ENCODE results near the gene LAPTM5.
"Not testable (repeated sequence)": the region's sequence is repeated elsewhere in the genome, so short reads cannot be mapped to it uniquely, and the experiment has no call there.

Gene LAPTM5

GRCh38 chr1:30692201-30692947, 65.2 kb downstream of the LAPTM5 start:
- H3K4me1 ChIP-seq (ENCODE audit: control insufficient read depth, insufficient read depth, low read length) = peaks cover 21% of the 10 kb centered on the region
- no peaks in the 10 kb centered on the region for H3K9me3 ChIP-seq (ENCODE audit: control insufficient read depth, low read length)
- no peak overlapping the region for H3K9ac ChIP-seq (ENCODE audit: low read length)
- no peaks in the 10 kb centered on the region for H3K27me3 ChIP-seq (replicated peaks; ENCODE audit: control insufficient read depth, insufficient read depth, low read length)
- no peak for DNase-seq (ENCODE audit: low read depth)
- no peaks in the 10 kb centered on the region for H3K36me3 ChIP-seq (ENCODE audit: control insufficient read depth, insufficient read depth, low read length, severe bottlenecking)
- no peak overlapping the region for H3K4me3 ChIP-seq (ENCODE audit: low read length)

GRCh38 chr1:30691480-30691879, 66.1 kb downstream of the LAPTM5 start:
- H3K27me3 ChIP-seq (replicated peaks; ENCODE audit: control insufficient read depth, insufficient read depth, low read length) = no peaks in the 10 kb centered on the region

GRCh38 chr1:30689901-30690645, 67.5 kb downstream of the LAPTM5 start:
- no peak for DNase-seq (ENCODE audit: low read depth)
- Histone ChIP-seq H3K9me3 (ENCODE audit: control insufficient read depth, low read length) (no peaks in the 10 kb centered on the region), H3K9ac (ENCODE audit: low read length) (no peak overlapping the region), H3K4me1 (ENCODE audit: control insufficient read depth, insufficient read depth, low read length) (peaks cover 10% of the 10 kb centered on the region), H3K27me3 (replicated peaks; ENCODE audit: control insufficient read depth, insufficient read depth, low read length) (no peaks in the 10 kb centered on the region), H3K36me3 (ENCODE audit: control insufficient read depth, insufficient read depth, low read length, severe bottlenecking) (no peaks in the 10 kb centered on the region), H3K4me3 (ENCODE audit: low read length) (no peak overlapping the region)

More at GRCh38 chr1:30691480-30691879, 66.1 kb downstream of the LAPTM5 start:
- DNase-seq (ENCODE audit: low read depth) = no peak
- H3K9me3 ChIP-seq (ENCODE audit: control insufficient read depth, low read length) = no peaks in the 10 kb centered on the region
- H3K4me1 ChIP-seq (ENCODE audit: control insufficient read depth, insufficient read depth, low read length) = peaks cover 19% of the 10 kb centered on the region
- no peak overlapping the region for H3K4me3 ChIP-seq (ENCODE audit: low read length)
- no peaks in the 10 kb centered on the region for H3K36me3 ChIP-seq (ENCODE audit: control insufficient read depth, insufficient read depth, low read length, severe bottlenecking)
- no peak overlapping the region for H3K9ac ChIP-seq (ENCODE audit: low read length)

GRCh38 chr1:30688920-30689794, 68.4 kb downstream of the LAPTM5 start:
- Histone ChIP-seq H3K4me3 (ENCODE audit: low read length) (no peak overlapping the region), H3K36me3 (ENCODE audit: control insufficient read depth, insufficient read depth, low read length, severe bottlenecking) (no peaks in the 10 kb centered on the region), H3K9ac (ENCODE audit: low read length) (no peak overlapping the region), H3K4me1 (ENCODE audit: control insufficient read depth, insufficient read depth, low read length) (peaks cover 5% of the 10 kb centered on the region), H3K27me3 (replicated peaks; ENCODE audit: control insufficient read depth, insufficient read depth, low read length) (peaks cover 8% of the 10 kb centered on the region), H3K9me3 (ENCODE audit: control insufficient read depth, low read length) (no peaks in the 10 kb centered on the region)
- DNase-seq (ENCODE audit: low read depth) = no peak

GRCh38 chr1:30688516-30688915, 69.1 kb downstream of the LAPTM5 start:
- not testable (repeated sequence) for H3K9ac ChIP-seq (ENCODE audit: low read length); H3K4me3 ChIP-seq (ENCODE audit: low read length); H3K36me3 ChIP-seq (ENCODE audit: control insufficient read depth, insufficient read depth, low read length, severe bottlenecking); H3K27me3 ChIP-seq (replicated peaks; ENCODE audit: control insufficient read depth, insufficient read depth, low read length); DNase-seq (ENCODE audit: low read depth); H3K4me1 ChIP-seq (ENCODE audit: control insufficient read depth, insufficient read depth, low read length); H3K9me3 ChIP-seq (ENCODE audit: control insufficient read depth, low read length)

GRCh38 chr1:30687886-30688285, 69.7 kb downstream of the LAPTM5 start:
- Histone ChIP-seq H3K4me1 (ENCODE audit: control insufficient read depth, insufficient read depth, low read length) (peaks cover 5% of the 10 kb centered on the region), H3K27me3 (replicated peaks; ENCODE audit: control insufficient read depth, insufficient read depth, low read length) (peaks cover 8% of the 10 kb centered on the region), H3K9ac (ENCODE audit: low read length) (no peak overlapping the region), H3K36me3 (ENCODE audit: control insufficient read depth, insufficient read depth, low read length, severe bottlenecking) (no peaks in the 10 kb centered on the region), H3K9me3 (ENCODE audit: control insufficient read depth, low read length) (no peaks in the 10 kb centered on the region), H3K4me3 (ENCODE audit: low read length) (no peak overlapping the region)
- no peak for DNase-seq (ENCODE audit: low read depth)

- peaks cover 8% of the 10 kb centered on the region for H3K27me3 ChIP-seq (replicated peaks; ENCODE audit: control insufficient read depth, insufficient read depth, low read length)
Observed at GRCh38 chr1:30686236-30686935, 71.2 kb downstream of the LAPTM5 start.

GRCh38 chr1:30685796-30686165, 71.8 kb downstream of the LAPTM5 start:
- DNase-seq (ENCODE audit: low read depth) = no peak
- H3K27me3 ChIP-seq (replicated peaks; ENCODE audit: control insufficient read depth, insufficient read depth, low read length) = peaks cover 8% of the 10 kb centered on the region
- no peaks in the 10 kb centered on the region for H3K36me3 ChIP-seq (ENCODE audit: control insufficient read depth, insufficient read depth, low read length, severe bottlenecking)
- no peak overlapping the region for H3K9ac ChIP-seq (ENCODE audit: low read length)
- H3K9me3 ChIP-seq (ENCODE audit: control insufficient read depth, low read length) = no peaks in the 10 kb centered on the region
- no peak overlapping the region for H3K4me3 ChIP-seq (ENCODE audit: low read length)
- peaks cover 21% of the 10 kb centered on the region for H3K4me1 ChIP-seq (ENCODE audit: control insufficient read depth, insufficient read depth, low read length)

More at GRCh38 chr1:30686236-30686935, 71.2 kb downstream of the LAPTM5 start:
- Histone ChIP-seq H3K9ac (ENCODE audit: low read length) (no peak overlapping the region), H3K4me3 (ENCODE audit: low read length) (no peak overlapping the region), H3K4me1 (ENCODE audit: control insufficient read depth, insufficient read depth, low read length) (peaks cover 17% of the 10 kb centered on the region), H3K9me3 (ENCODE audit: control insufficient read depth, low read length) (no peaks in the 10 kb centered on the region), H3K36me3 (ENCODE audit: control insufficient read depth, insufficient read depth, low read length, severe bottlenecking) (no peaks in the 10 kb centered on the region)
- no peak for DNase-seq (ENCODE audit: low read depth)

GRCh38 chr1:30684881-30685795, 72.4 kb downstream of the LAPTM5 start:
- DNase-seq (ENCODE audit: low read depth) = no peak
- peaks cover 8% of the 10 kb centered on the region for H3K27me3 ChIP-seq (replicated peaks; ENCODE audit: control insufficient read depth, insufficient read depth, low read length)
- no peak overlapping the region for H3K4me3 ChIP-seq (ENCODE audit: low read length)
- peaks cover 25% of the 10 kb centered on the region for H3K4me1 ChIP-seq (ENCODE audit: control insufficient read depth, insufficient read depth, low read length)
- no peak overlapping the region for H3K9ac ChIP-seq (ENCODE audit: low read length)
- no peaks in the 10 kb centered on the region for H3K36me3 ChIP-seq (ENCODE audit: control insufficient read depth, insufficient read depth, low read length, severe bottlenecking)
- H3K9me3 ChIP-seq (ENCODE audit: control insufficient read depth, low read length) = no peaks in the 10 kb centered on the region

GRCh38 chr1:30684259-30684658, 73.3 kb downstream of the LAPTM5 start:
- Histone ChIP-seq H3K9me3 (ENCODE audit: control insufficient read depth, low read length) (no peaks in the 10 kb centered on the region), H3K4me1 (ENCODE audit: control insufficient read depth, insufficient read depth, low read length) (peaks cover 21% of the 10 kb centered on the region), H3K4me3 (ENCODE audit: low read length) (no peak overlapping the region), H3K36me3 (ENCODE audit: control insufficient read depth, insufficient read depth, low read length, severe bottlenecking) (no peaks in the 10 kb centered on the region), H3K27me3 (replicated peaks; ENCODE audit: control insufficient read depth, insufficient read depth, low read length) (peaks cover 8% of the 10 kb centered on the region), H3K9ac (ENCODE audit: low read length) (no peak overlapping the region)
- DNase-seq (ENCODE audit: low read depth) = no peak

All from adipocyte (in vitro differentiated cells).